OCI-LY7 (cell line): Measurements from ENCODE around the gene TTF2. TPM values are rescaled to one million over a fixed set of nuclear protein-coding genes. Genes with fewer than 3 reads are reported as not detected.

Source experiments
- BruUV-seq: library from RNA; stranded (reverse); fragments of 400-500 nt; replicated peaks from 2 replicates; lab custom pipeline; 2021; lab: Mats Ljungman, UMichigan
- CTCF ChIA-PET: fragments of 300-600 bp; sonication (Branson Sonifier 250); formaldehyde crosslinking; loops from one replicate; lab custom pipeline; 2022; ENCODE audit warnings: antibody characterized with exemption; ENCODE audit not compliant: unreplicated experiment; lab: Charles Lee
- POLR2A ChIA-PET: fragments of 300-600 bp; sonication (Branson Sonifier 250); formaldehyde crosslinking; loops from one replicate; lab custom pipeline; 2022; ENCODE audit warnings: antibody characterized with exemption; lab: Charles Lee
- DNase-seq: peaks from one replicate; pipeline ENCODE4 v3.0.0-alpha.2; 2015; ENCODE audit warnings: low spot score
- H2AFZ ChIP-seq: fragments of 200-600 bp; sonication (generic), shearing (Covaris generic); 2 replicates; pipeline ENCODE4 v1.6.1; 2014; ENCODE audit warnings: mild to moderate bottlenecking, antibody characterized with exemption, low read length, moderate library complexity
- H3K27ac ChIP-seq: fragments of 200-600 bp; sonication (generic); 2 replicates; pipeline ENCODE4 v1.5.1; 2014; ENCODE audit warnings: mixed run types, low read depth, mild to moderate bottlenecking, moderate library complexity, low read length, inconsistent platforms; ENCODE audit not compliant: poor library complexity, severe bottlenecking
- H3K36me3 ChIP-seq: fragments of 200-600 bp; sonication (generic); 2 replicates; pipeline ENCODE4 v1.6.1; 2014; ENCODE audit warnings: mild to moderate bottlenecking, antibody characterized with exemption, low read length, moderate library complexity, mixed read lengths; ENCODE audit not compliant: insufficient read depth
- H3K4me1 ChIP-seq: fragments of 200-600 bp; sonication (generic); 2 replicates; pipeline ENCODE4 v1.5.1; 2014; ENCODE audit warnings: mild to moderate bottlenecking, low read length; ENCODE audit not compliant: insufficient read depth, poor library complexity, severe bottlenecking
- H3K4me2 ChIP-seq: fragments of 200-600 bp; sonication (generic); 2 replicates; pipeline ENCODE4 v1.6.1; 2014; ENCODE audit warnings: mild to moderate bottlenecking, low read length
- H3K4me3 ChIP-seq: fragments of 200-600 bp; sonication (generic); 2 replicates; pipeline ENCODE4 v1.5.1; 2014; ENCODE audit warnings: mild to moderate bottlenecking, low read depth, low read length; ENCODE audit not compliant: poor library complexity, severe bottlenecking
- H3K79me2 ChIP-seq: fragments of 200-600 bp; sonication (generic); 2 replicates; pipeline ENCODE4 v1.6.1; 2016; ENCODE audit warnings: low read depth, mild to moderate bottlenecking, low read length, moderate library complexity, mixed read lengths; ENCODE audit not compliant: insufficient read depth
- H3K9me2 ChIP-seq: fragments of 200-600 bp; sonication (generic); 2 replicates; pipeline ENCODE4 v1.6.1; 2016; ENCODE audit warnings: mild to moderate bottlenecking, low read length, mixed read lengths; ENCODE audit not compliant: insufficient read depth
- H3K9me3 ChIP-seq: fragments of 200-600 bp; sonication (generic); 2 replicates; pipeline ENCODE4 v1.6.1; 2014; ENCODE audit warnings: mild to moderate bottlenecking, mixed run types, low read length, mixed read lengths
- H4K20me1 ChIP-seq: fragments of 200-600 bp; sonication (generic); 2 replicates; pipeline ENCODE4 v1.6.1; 2014; ENCODE audit warnings: mild to moderate bottlenecking, antibody characterized with exemption, low read length, moderate library complexity, mixed read lengths; ENCODE audit not compliant: insufficient read depth
- EZH2phosphoT487 ChIP-seq: fragments of 200-600 bp; sonication (generic); IDR thresholded peaks from 2 replicates; pipeline ENCODE4 v1.6.1; 2018; ENCODE audit warnings: low read depth, borderline replicate concordance, mild to moderate bottlenecking, mixed run types, antibody characterized with exemption, low read length, moderate library complexity, mixed read lengths
- intact Hi-C: fragments of 100-400 bp; cut with micrococcal nuclease; formaldehyde crosslinking; loops from one replicate; pipeline ENCODE4 v1.10.0; 2022; ENCODE audit not compliant: unreplicated experiment
- total RNA-seq, 2 experiments: library from RNA; depleted of rRNA in 1 of 2; stranded (reverse); fragments of >200 nt in 1 of 2; shearing (Covaris generic) in 1 of 2; gene quantifications; 2 replicates each; pipeline ENCODE4 v1.2.3, GENCODE V29; 2014 to 2022
- TF ChIP-seq, protein P1 (sequence below): fragments of 200-600 bp; sonication (generic); conservative IDR thresholded peaks from 2 replicates; pipeline ENCODE4 v1.5.1; 2014; ENCODE audit warnings: mild to moderate bottlenecking, antibody characterized with exemption, low read length, moderate library complexity, mixed read lengths

TTF2 gene
- total RNA-seq, 2 experiments from 2014 or later = 81.3 to 133 TPM

DNA sequence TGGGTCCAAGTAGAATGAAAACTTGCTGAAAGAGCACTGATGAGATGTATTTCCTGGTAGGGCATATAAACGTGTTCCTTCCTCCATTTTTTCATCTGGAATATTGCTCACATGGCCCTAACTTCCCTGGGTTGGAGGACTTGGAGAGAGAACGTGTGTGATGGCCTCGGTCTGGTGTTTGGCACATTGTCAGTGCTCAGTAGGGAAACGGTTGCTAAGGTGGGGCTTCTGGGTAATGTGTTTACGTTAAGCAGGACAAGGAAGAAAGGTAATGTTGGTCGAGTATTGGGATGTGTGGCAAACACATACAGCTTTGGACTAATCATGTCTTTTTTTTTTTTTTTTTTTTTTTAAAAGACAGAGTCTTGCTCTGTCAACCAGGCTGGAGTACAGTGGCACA lies 6.2 kb downstream of the TTF2 start:
- peaks cover 98% of the 10 kb centered on the region for H3K36me3 ChIP-seq
- ChIA-PET POLR2A (interaction anchor here (0.5 to 0.7 kb wide), 3 partner anchors 73 to 572 kb away, joined by 3 read pairs; no protein-coding TSS in a partner anchor), CTCF (no interaction called here)
- intact Hi-C loops = loop anchor here (10.0 kb wide), 1 partner anchor 858 kb away; the partner anchor contains the start of genes GDAP2 and WDR3
- no peak overlapping the region for H3K27ac ChIP-seq
- H3K4me3 ChIP-seq = no peak overlapping the region
- no peak overlapping the region for H2AFZ ChIP-seq
- no peak overlapping the region for H3K4me2 ChIP-seq
- H3K79me2 ChIP-seq = peaks cover 51% of the 10 kb centered on the region
- peaks cover 3% of the 10 kb centered on the region; the same call in 1 of the 2 replicates for H4K20me1 ChIP-seq
- no peaks in the 10 kb centered on the region for H3K9me3 ChIP-seq
- BruUV-seq = no TSS peak
- TF ChIP-seq, protein P1, sequence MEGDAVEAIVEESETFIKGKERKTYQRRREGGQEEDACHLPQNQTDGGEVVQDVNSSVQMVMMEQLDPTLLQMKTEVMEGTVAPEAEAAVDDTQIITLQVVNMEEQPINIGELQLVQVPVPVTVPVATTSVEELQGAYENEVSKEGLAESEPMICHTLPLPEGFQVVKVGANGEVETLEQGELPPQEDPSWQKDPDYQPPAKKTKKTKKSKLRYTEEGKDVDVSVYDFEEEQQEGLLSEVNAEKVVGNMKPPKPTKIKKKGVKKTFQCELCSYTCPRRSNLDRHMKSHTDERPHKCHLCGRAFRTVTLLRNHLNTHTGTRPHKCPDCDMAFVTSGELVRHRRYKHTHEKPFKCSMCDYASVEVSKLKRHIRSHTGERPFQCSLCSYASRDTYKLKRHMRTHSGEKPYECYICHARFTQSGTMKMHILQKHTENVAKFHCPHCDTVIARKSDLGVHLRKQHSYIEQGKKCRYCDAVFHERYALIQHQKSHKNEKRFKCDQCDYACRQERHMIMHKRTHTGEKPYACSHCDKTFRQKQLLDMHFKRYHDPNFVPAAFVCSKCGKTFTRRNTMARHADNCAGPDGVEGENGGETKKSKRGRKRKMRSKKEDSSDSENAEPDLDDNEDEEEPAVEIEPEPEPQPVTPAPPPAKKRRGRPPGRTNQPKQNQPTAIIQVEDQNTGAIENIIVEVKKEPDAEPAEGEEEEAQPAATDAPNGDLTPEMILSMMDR = no peak
- TF ChIP-seq EZH2phosphoT487 = no peak
- DNase-seq = no peak
- peaks cover 25% of the 10 kb centered on the region for H3K4me1 ChIP-seq
- H3K9me2 ChIP-seq = no peaks in the 10 kb centered on the region

DNA sequence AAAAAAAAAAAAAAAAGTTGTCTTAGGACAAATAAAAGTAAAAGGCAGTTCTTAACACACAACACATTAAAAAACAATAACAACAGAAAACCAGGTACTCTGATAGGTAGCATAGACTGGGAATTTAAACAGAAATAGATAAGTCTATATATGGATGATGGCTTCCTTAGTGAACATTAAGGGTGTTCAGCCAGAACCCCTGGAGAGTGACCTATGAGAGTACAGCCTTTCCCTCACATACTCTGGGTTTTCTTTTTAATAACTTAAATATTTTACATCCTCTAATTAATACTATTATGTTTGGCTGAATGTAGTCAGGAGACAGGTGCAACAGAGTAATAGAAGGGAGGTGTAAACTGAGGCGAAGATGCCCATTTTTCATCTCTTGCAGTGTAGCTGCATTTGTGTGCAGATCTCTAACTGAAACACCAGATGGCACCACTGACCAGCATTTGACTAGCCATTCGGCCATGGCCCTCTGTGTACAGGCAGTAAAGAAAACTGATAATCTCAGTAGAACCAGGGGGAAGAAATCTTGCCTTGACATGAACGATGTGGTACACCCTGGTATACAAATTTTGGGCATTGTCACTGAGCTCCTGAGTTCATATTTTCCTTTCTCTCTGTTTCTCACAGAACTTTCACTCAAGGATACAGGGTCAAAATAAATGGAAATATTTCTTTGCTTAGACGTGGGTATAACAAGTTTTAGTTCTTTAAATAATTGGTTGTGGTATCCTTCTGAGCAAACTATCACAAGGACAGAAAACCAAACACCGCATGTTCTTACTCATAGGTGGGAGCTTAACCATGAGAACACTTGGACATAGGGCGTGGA lies 7.6 kb downstream of the TTF2 start:
- no peaks in the 10 kb centered on the region for H3K9me3 ChIP-seq
- ChIA-PET POLR2A (interaction anchor here (0.7 kb wide), 1 partner anchor 118 kb away, joined by 5 read pairs; no protein-coding TSS in a partner anchor), CTCF (interaction anchor here (0.6 kb wide), 1 partner anchor 25 kb away, joined by 4 read pairs; no protein-coding TSS in a partner anchor)
- peaks cover 93% of the 10 kb centered on the region for H3K36me3 ChIP-seq
- DNase-seq = peak; percentile 41
- intact Hi-C loops = loop anchor here (10.0 kb wide), 1 partner anchor 857 kb away; the partner anchor contains the start of genes GDAP2 and WDR3
- TF ChIP-seq EZH2phosphoT487 = no peak
- TF ChIP-seq, protein P1 = peak; percentile 77
- H3K4me3 ChIP-seq = no peak overlapping the region
- no peak overlapping the region for H2AFZ ChIP-seq
- H3K4me2 ChIP-seq = no peak overlapping the region
- H3K27ac ChIP-seq = no peak overlapping the region
- peaks cover 37% of the 10 kb centered on the region; the same call in 1 of the 2 replicates for H3K79me2 ChIP-seq
- no peaks in the 10 kb centered on the region for H3K9me2 ChIP-seq
- H3K4me1 ChIP-seq = peaks cover 11% of the 10 kb centered on the region
- no TSS peak for BruUV-seq
- no peaks in the 10 kb centered on the region for H4K20me1 ChIP-seq
